ENCODE data around the gene FAM25A. TPM values are rescaled to one million over a fixed set of nuclear protein-coding genes. Genes with fewer than 3 reads are reported as not detected.

FAM25A gene
- total RNA-seq, 1 experiment from 2014 or later = not detected

DNA sequence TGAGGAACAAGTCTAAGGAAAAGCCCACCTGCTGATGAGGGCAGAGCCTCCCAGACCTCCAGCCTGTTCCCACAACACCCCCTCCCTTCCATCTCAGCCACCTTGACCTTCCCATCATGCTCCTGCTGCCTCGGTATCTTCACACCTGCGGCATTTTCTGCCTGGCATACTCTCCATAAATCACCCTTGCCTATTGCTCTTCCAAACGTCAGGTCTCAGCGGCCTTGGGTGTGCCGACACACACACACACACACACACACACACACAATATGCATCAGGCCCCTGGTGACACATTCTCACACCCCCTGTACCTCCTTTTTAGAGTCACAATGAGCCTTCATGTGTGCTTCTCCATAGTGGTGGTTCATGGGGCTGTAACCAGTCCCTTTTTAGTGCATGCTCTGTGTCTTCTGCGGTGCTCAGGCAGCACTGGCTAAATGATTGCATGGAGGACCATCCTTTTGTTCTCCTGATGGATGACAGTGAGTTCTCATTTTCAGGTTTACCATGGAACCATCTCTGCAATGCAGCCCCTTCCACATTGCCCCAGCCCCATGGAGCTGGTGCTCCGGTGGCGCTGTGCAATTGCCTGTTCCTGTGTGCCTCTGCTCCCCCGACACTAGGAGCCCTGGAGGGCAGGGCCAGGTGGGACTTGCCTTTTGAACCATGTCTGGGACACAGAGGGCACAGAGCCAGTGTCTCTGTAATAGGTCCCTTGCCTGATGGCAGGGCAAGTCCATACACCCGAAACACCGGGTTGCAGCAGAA is 47.3 kb upstream of the FAM25A start:
- TF ChIP-seq CTCF (IDR thresholded peaks at IDR 0.05; ENCODE audit: insufficient read depth in 1 of 2, low read depth in 1 of 2, low read length in 1 of 2, severe bottlenecking in 1 of 2, unreplicated experiment in 1 of 2) = no peak
- POLR2A ChIA-PET = no interaction called here
- Mint-ChIP-seq H3K36me3 (ENCODE audit: insufficient read depth, unreplicated experiment) (peaks cover 34% of the 10 kb centered on the region), H3K27ac (ENCODE audit: unreplicated experiment) (peak overlapping the region; percentile 83), H3K4me3 (ENCODE audit: unreplicated experiment) (peak overlapping the region; percentile 96), H3K27me3 (ENCODE audit: insufficient read depth, unreplicated experiment) (no peaks in the 10 kb centered on the region), H3K4me1 (ENCODE audit: low read depth, unreplicated experiment) (peaks cover 36% of the 10 kb centered on the region), H3K9me3 (ENCODE audit: unreplicated experiment) (no peaks in the 10 kb centered on the region)
- H3K4me1 ChIP-seq = peaks cover 46% of the 10 kb centered on the region
- no peak for DNase-seq
- intact Hi-C loops (cut with micrococcal nuclease; ENCODE audit: unreplicated experiment) = loop anchor here (5.0 kb wide), 2 partner anchors 55 to 230 kb away; no protein-coding TSS in a partner anchor
- H3K36me3 ChIP-seq (ENCODE audit: control insufficient read depth, insufficient read depth, low read length) = no peaks in the 10 kb centered on the region
- CTCF ChIA-PET = no interaction called here
- no peaks in the 10 kb centered on the region for H3K9me3 ChIP-seq
- H3K4me3 ChIP-seq (ENCODE audit: low read depth, low read length) = no peak overlapping the region
- no peaks in the 10 kb centered on the region for H3K27me3 ChIP-seq (replicated peaks; ENCODE audit: control insufficient read depth, insufficient read depth, low read length)
- no TSS peak for BruUV-seq (replicated peaks)

- peak overlapping the region; percentile 67 for H3K4me3 Mint-ChIP-seq (ENCODE audit: unreplicated experiment)
Measured at GRCh38 chr10:86974484-86974883, 45.6 kb upstream of the FAM25A start.

More at GRCh38 chr10:86974484-86974883, 45.6 kb upstream of the FAM25A start:
- H3K4me3 ChIP-seq (ENCODE audit: low read depth, low read length) = no peak overlapping the region
- intact Hi-C loops (cut with micrococcal nuclease; ENCODE audit: unreplicated experiment) = loop anchor here (5.0 kb wide), 2 partner anchors 53 to 228 kb away; no protein-coding TSS in a partner anchor
- Mint-ChIP-seq H3K9me3 (ENCODE audit: unreplicated experiment) (no peaks in the 10 kb centered on the region), H3K36me3 (ENCODE audit: insufficient read depth, unreplicated experiment) (peaks cover 34% of the 10 kb centered on the region), H3K27ac (ENCODE audit: unreplicated experiment) (peak overlapping the region; percentile 83), H3K27me3 (ENCODE audit: insufficient read depth, unreplicated experiment) (no peaks in the 10 kb centered on the region), H3K4me1 (ENCODE audit: low read depth, unreplicated experiment) (peaks cover 45% of the 10 kb centered on the region)
- peaks cover 45% of the 10 kb centered on the region for H3K4me1 ChIP-seq
- no peak for TF ChIP-seq CTCF (IDR thresholded peaks at IDR 0.05; ENCODE audit: insufficient read depth in 1 of 2, low read depth in 1 of 2, low read length in 1 of 2, severe bottlenecking in 1 of 2, unreplicated experiment in 1 of 2)
- no TSS peak for BruUV-seq (replicated peaks)
- CTCF ChIA-PET = interaction anchor here (0.6 kb wide), 1 partner anchor 232 kb away, joined by 3 read pairs; no protein-coding TSS in a partner anchor
- POLR2A ChIA-PET = no interaction called here
- H3K27me3 ChIP-seq (replicated peaks; ENCODE audit: control insufficient read depth, insufficient read depth, low read length) = no peaks in the 10 kb centered on the region
- peak; percentile 51 to 62 for DNase-seq
- H3K36me3 ChIP-seq (ENCODE audit: control insufficient read depth, insufficient read depth, low read length) = no peaks in the 10 kb centered on the region
- H3K9me3 ChIP-seq = no peaks in the 10 kb centered on the region

Data from Caco-2 (cell line).